A673 (cell line): ENCODE results near the gene TMEM74B.

Source experiments
- CTCF ChIP-seq: fragments of 300-800, 200-600 bp; sonication (generic); conservative IDR thresholded peaks from 2 replicates; pipeline ENCODE4 v1.5.1; 2017; ENCODE audit warnings: low read depth, mild to moderate bottlenecking, antibody characterized with exemption, low read length, moderate library complexity, mixed read lengths
- EZH2 ChIP-seq: fragments of 200-600 bp; sonication (generic); IDR thresholded peaks from 2 replicates; pipeline ENCODE4 v1.6.1; 2017; ENCODE audit warnings: borderline replicate concordance, low read depth, mild to moderate bottlenecking, mixed read lengths, antibody characterized with exemption, low read length; ENCODE audit not compliant: poor library complexity, severe bottlenecking

GRCh38 chr20:1205802-1206201, 21.0 kb upstream of the TMEM74B start:
- no peak for TF ChIP-seq CTCF
- TF ChIP-seq EZH2 = no peak
